Stomach (tissue), 9 donors: ENCODE data around the gene KPNA4. TPM values are rescaled to one million over a fixed set of nuclear protein-coding genes. Genes with fewer than 3 reads are reported as not detected.

Experiments used
- DNase-seq, 2 donors: peaks; one replicate each; pipeline versions ENCODE4 v3.0.0 to v3.0.0-alpha.2; 2013 to 2019
- H3K27ac ChIP-seq, 5 donors: fragments of 200-600 bp in 4 of 5; sonication (generic) in 4 of 5; one replicate each; pipeline ENCODE4 v1.5.1; 2013 to 2019; ENCODE audit warnings: mild to moderate bottlenecking in 1 of 5, moderate library complexity in 1 of 5
- H3K27me3 ChIP-seq, 3 donors: fragments of 200-600 bp; sonication (generic); one replicate each; pipeline ENCODE4 v1.5.1; 2017 to 2019; ENCODE audit warnings: mixed run types in 1 of 3
- H3K36me3 ChIP-seq, 4 donors: fragments of 200-600 bp; sonication (generic); 1 replicate in 3 of 4; 2 replicates in 1 of 4; pipeline ENCODE4 v1.5.1; 2016 to 2019
- H3K4me1 ChIP-seq, 4 donors: fragments of 200-600 bp; sonication (generic); one replicate each; pipeline ENCODE4 v1.5.1; 2016 to 2019
- H3K4me3 ChIP-seq, 4 donors: fragments of 200-600 bp; sonication (generic) in 3 of 4; one replicate each; pipeline ENCODE4 v1.5.1; 2016 to 2019; ENCODE audit warnings: mild to moderate bottlenecking in 1 of 4
- H3K9me3 ChIP-seq, 4 donors: fragments of 200-600 bp; sonication (generic); one replicate each; pipeline ENCODE4 v1.5.1; 2016 to 2019
- CTCF ChIP-seq, 7 experiments: fragments of 450-650 bp in 4 of 7; fragments of 200-600 bp in 3 of 7; sonication (generic) in 3 of 7; IDR thresholded peaks; one replicate each; pipeline ENCODE4 v1.5.1; 2016 to 2019; ENCODE audit warnings: antibody characterized with exemption in 7 of 7, control low read depth in 2 of 7, mild to moderate bottlenecking in 1 of 7
- EP300 ChIP-seq: sonication (generic); formaldehyde crosslinking; IDR thresholded peaks from one replicate; pipeline ENCODE4 v1.6.1; 2017; ENCODE audit warnings: antibody characterized with exemption
- POLR2A ChIP-seq, 4 donors: fragments of 450-650 bp; IDR thresholded peaks; one replicate each; pipeline ENCODE4 v1.6.1; 2016; ENCODE audit warnings: antibody characterized with exemption in 4 of 4, control low read depth in 2 of 4, mild to moderate bottlenecking in 1 of 4, moderate library complexity in 1 of 4
- POLR2AphosphoS5 ChIP-seq, 3 donors: sonication (generic); formaldehyde crosslinking; IDR thresholded peaks; one replicate each; pipeline ENCODE4 v1.6.1; 2016; ENCODE audit warnings: antibody characterized with exemption in 3 of 3
- WGBS, 5 donors: extraction: QIAGEN DNeasy Blood & Tissue Kit in 3 of 5; methylation state at CpG; one replicate each; pipeline versions ENCODE4 v1.1.5 to v1.1.7; 2013 to 2018; 5-methylcytosine and 5-hydroxymethylcytosine counted together
- intact Hi-C: fragments of 100-400 bp; cut with DNase I; formaldehyde crosslinking; loops from one replicate; pipeline ENCODE4 v1.15.1; 2023; ENCODE audit warnings: low total_unique reads
- polyA plus RNA-seq, 3 donors: library from polyadenylated mRNA; stranded (reverse); fragments of 200-250 nt; gene quantifications; one replicate each; pipeline ENCODE4 v1.2.3, GENCODE V29; 2013
- total RNA-seq, 5 donors: library from RNA; depleted of rRNA; stranded (reverse); fragments of >200 nt; gene quantifications; one replicate each; pipeline versions ENCODE4 v1.1.0 to v1.2.3, GENCODE V29; 2014 to 2016
- donor health status: healthy with polysubstance abuse.
- donor health status: Bipolar disorder and iron deficiency.
- donor health status: healthy.

Gene KPNA4
- total and polyA plus RNA-seq, 8 donors = 3.8 to 41.7 (median 16.1) TPM

- no peak overlapping the region for H3K27ac ChIP-seq
- H3K27me3 ChIP-seq = peaks cover 0 to 6% (median 0%) of the 10 kb centered on the region in 3 donors
- intact Hi-C loops = no loop called here
- no peaks in the 10 kb centered on the region for H3K36me3 ChIP-seq
- H3K4me1 ChIP-seq = no peaks in the 10 kb centered on the region
- TF ChIP-seq POLR2A (IDR thresholded peaks at IDR 0.05) = no peak
- TF ChIP-seq POLR2AphosphoS5 (IDR thresholded peaks at IDR 0.05) = no peak
- TF ChIP-seq EP300 = no peak
- no peak for TF ChIP-seq CTCF (IDR thresholded peaks at IDR 0.05)
- H3K9me3 ChIP-seq = peaks cover 0 to 10% (median 7%) of the 10 kb centered on the region in 4 donors
- DNase-seq = no peak
- 98 to 100% (median 98%) methylated on average over 2 of the region's 2 CpGs for WGBS, 5 donors
- no peak overlapping the region for H3K4me3 ChIP-seq
Measured at GRCh38 chr3:160475884-160476283, 89.5 kb downstream of the KPNA4 start.

- no peak for DNase-seq
- WGBS, 5 donors = 79 to 93% (median 82%) methylated on average over 2 of the region's 2 CpGs
- no peak overlapping the region for H3K27ac ChIP-seq
- no peak for TF ChIP-seq CTCF (IDR thresholded peaks at IDR 0.05)
- TF ChIP-seq POLR2A (IDR thresholded peaks at IDR 0.05) = no peak
- TF ChIP-seq POLR2AphosphoS5 (IDR thresholded peaks at IDR 0.05) = no peak
- TF ChIP-seq EP300 = no peak
- H3K9me3 ChIP-seq = peaks cover 0 to 17% (median 14%) of the 10 kb centered on the region in 4 donors
- peaks cover 0 to 6% (median 0%) of the 10 kb centered on the region in 3 donors for H3K27me3 ChIP-seq
- no peak overlapping the region for H3K4me3 ChIP-seq
- intact Hi-C loops = no loop called here
- H3K36me3 ChIP-seq = no peaks in the 10 kb centered on the region
- no peaks in the 10 kb centered on the region for H3K4me1 ChIP-seq
Measured at GRCh38 chr3:160475153-160475552, 90.2 kb downstream of the KPNA4 start.

DNA sequence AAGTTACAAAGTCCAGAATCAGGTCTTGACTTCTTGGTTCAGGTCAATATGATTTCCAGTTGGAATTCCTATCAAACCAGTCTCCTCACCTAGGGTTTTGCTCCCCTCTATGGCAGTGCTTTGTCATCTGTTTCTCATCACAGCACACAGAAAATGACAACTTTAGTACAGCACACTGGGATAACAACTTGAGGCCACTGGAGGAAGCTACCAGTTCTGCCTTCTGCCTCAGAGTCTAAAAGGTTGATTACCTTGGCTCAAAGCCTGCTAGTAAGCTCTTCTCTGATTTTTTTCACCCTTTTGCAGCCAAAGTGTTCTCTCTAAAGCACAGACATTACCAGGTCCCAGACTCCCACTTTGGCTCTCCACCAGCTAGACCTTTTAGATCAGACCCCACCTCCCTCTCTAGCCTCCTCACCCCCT is 90.9 kb downstream of the KPNA4 start:
- peaks cover 0 to 22% (median 18%) of the 10 kb centered on the region in 4 donors for H3K9me3 ChIP-seq
- TF ChIP-seq POLR2AphosphoS5 (IDR thresholded peaks at IDR 0.05) (no peak), EP300 (no peak), POLR2A (IDR thresholded peaks at IDR 0.05) (no peak), CTCF (IDR thresholded peaks at IDR 0.05) (no peak)
- intact Hi-C loops = no loop called here

GRCh38 chr3:160473978-160474377 is 91.4 kb downstream of the KPNA4 start:
- peaks cover 0 to 6% (median 0%) of the 10 kb centered on the region in 3 donors for H3K27me3 ChIP-seq
- TF ChIP-seq POLR2AphosphoS5 (IDR thresholded peaks at IDR 0.05) (no peak), EP300 (no peak), POLR2A (IDR thresholded peaks at IDR 0.05) (no peak), CTCF (IDR thresholded peaks at IDR 0.05) (no peak)
- intact Hi-C loops = no loop called here
- peak in 1 of 2 donors; percentile 20 for DNase-seq
- H3K9me3 ChIP-seq = peaks cover 0 to 22% (median 18%) of the 10 kb centered on the region in 4 donors
- no peak overlapping the region for H3K27ac ChIP-seq
- H3K36me3 ChIP-seq = no peaks in the 10 kb centered on the region
- no peaks in the 10 kb centered on the region for H3K4me1 ChIP-seq
- WGBS, 5 donors = 68 to 85% (median 77%) methylated on average over 1 of the region's 1 CpG
- H3K4me3 ChIP-seq = no peak overlapping the region

More for the DNA sequence above, 90.9 kb downstream of the KPNA4 start:
- H3K36me3 ChIP-seq = no peaks in the 10 kb centered on the region
- no peak overlapping the region for H3K4me3 ChIP-seq
- no peak overlapping the region for H3K27ac ChIP-seq
- DNase-seq = no peak
- peaks cover 0 to 6% (median 0%) of the 10 kb centered on the region in 3 donors for H3K27me3 ChIP-seq
- H3K4me1 ChIP-seq = no peaks in the 10 kb centered on the region
